ENCODE results near the gene TNKS1BP1.

- TF ChIP-seq POLR2A (IDR thresholded peaks at IDR 0.05) (no peak), CTCF (IDR thresholded peaks at IDR 0.05) (no peak)
Measured at GRCh38 chr11:57358543-57358961, 33.8 kb upstream of the TNKS1BP1 start.

All from thyroid gland (tissue), 4 donors.